K562 (cell line): ENCODE results near the gene SLC2A2. TPM values are rescaled to one million over a fixed set of nuclear protein-coding genes. Genes with fewer than 3 reads are reported as not detected.

Experiments
- ATAC-seq: fragments of 200-7000 bp; cut with Tn5 transposase; 3 replicates; pipeline ENCODE4 v1.9.1; 2020; ENCODE audit warnings: moderate library complexity
- BruUV-seq: library from RNA; stranded (reverse); fragments of 400-500 nt; replicated peaks from 2 replicates; lab custom pipeline; 2021; lab: Mats Ljungman, UMichigan
- CTCF ChIA-PET: fragments of 300-600 bp; formaldehyde crosslinking; extraction: SDS; loops from one replicate; lab custom pipeline; 2021; ENCODE audit warnings: low intra/inter-chr PET ratio; lab: Yijun Ruan, JAX
- POLR2A ChIA-PET: fragments of 300-600, 350-650 bp; sonication (Branson Sonifier 250); formaldehyde crosslinking; extraction: SDS; loops from one replicate; lab custom pipeline; 2021; ENCODE audit warnings: antibody characterized with exemption, inconsistent platforms; lab: Yijun Ruan, JAX
- DNase-seq, 4 experiments: peaks; one replicate each; pipeline versions ENCODE4 v3.0.0 to v3.0.0-alpha.2; 2011 to 2018; ENCODE audit warnings: low spot score in 3 of 4, mixed read lengths in 3 of 4; ENCODE audit errors: extremely low read depth in 1 of 4
- FAIRE-seq: peaks from 2 replicates; lab custom pipeline; 2011; peaks lifted over from hg19 to GRCh38; lab: Jason Lieb, UNC
- H2AFZ ChIP-seq: 2 replicates; pipeline ENCODE4 v1.6.0; 2011; ENCODE audit warnings: low read depth, low read length, control low read depth, inconsistent platforms
- H3K27ac ChIP-seq: fragments of 200-600 bp; 3 replicates; pipeline ENCODE4 v1.8.0; 2011; ENCODE audit warnings: low read depth, mild to moderate bottlenecking, control low read depth, inconsistent platforms, low read length, moderate library complexity, mixed read lengths; ENCODE audit errors: extremely low read depth
- H3K27me3 ChIP-seq, 2 experiments: fragments of 300-600 bp in 1 of 2; 2 replicates in 1 of 2; 3 replicates in 1 of 2; pipeline versions ENCODE4 v1.6.0 to v1.8.0; 2011; ENCODE audit warnings: inconsistent platforms in 2 of 2, low read length in 2 of 2, mild to moderate bottlenecking in 1 of 2, mixed read lengths in 1 of 2, moderate library complexity in 1 of 2; ENCODE audit not compliant: control insufficient read depth in 2 of 2, insufficient read depth in 2 of 2
- H3K36me3 ChIP-seq: fragments of 300-600 bp; 3 replicates; pipeline ENCODE4 v1.8.0; 2011; ENCODE audit warnings: mild to moderate bottlenecking, low read length, inconsistent platforms; ENCODE audit not compliant: control insufficient read depth, insufficient read depth
- H3K4me1 ChIP-seq, 2 experiments: fragments of 200-600 bp in 1 of 2; replicated peaks in 1 of 2; 2 replicates in 1 of 2; 3 replicates in 1 of 2; pipeline versions ENCODE4 v1.5.1 to v1.8.0; 2011; ENCODE audit warnings: inconsistent platforms in 2 of 2, low read length in 2 of 2, mild to moderate bottlenecking in 1 of 2, mixed read lengths in 1 of 2, moderate library complexity in 1 of 2; ENCODE audit not compliant: control insufficient read depth in 2 of 2, insufficient read depth in 2 of 2
- H3K4me2 ChIP-seq: 2 replicates; pipeline ENCODE4 v1.6.1; 2011; ENCODE audit warnings: low read length, control low read depth, inconsistent platforms, mixed read lengths; ENCODE audit not compliant: insufficient read depth
- H3K4me3 ChIP-seq: fragments of 200-600 bp; sonication (generic), shearing (Covaris generic); 2 replicates; pipeline ENCODE4 v1.5.1; 2016; ENCODE audit warnings: control low read depth, inconsistent platforms
- H3K79me2 ChIP-seq: fragments of 200-600 bp; 3 replicates; pipeline ENCODE4 v1.8.0; 2011; ENCODE audit warnings: low read length, inconsistent platforms; ENCODE audit not compliant: control insufficient read depth, insufficient read depth
- H3K9ac ChIP-seq, 2 experiments: 2 replicates each; pipeline versions ENCODE4 v1.6.0 to v1.6.1; 2011; ENCODE audit warnings: low read depth in 2 of 2, low read length in 2 of 2, control low read depth in 1 of 2, inconsistent platforms in 1 of 2, mild to moderate bottlenecking in 1 of 2, mixed read lengths in 1 of 2; ENCODE audit not compliant: insufficient read depth in 1 of 2
- H3K9me1 ChIP-seq: one replicate; pipeline ENCODE4 v1.6.0; 2011; ENCODE audit warnings: inconsistent platforms, mild to moderate bottlenecking, low read length, moderate library complexity; ENCODE audit not compliant: control insufficient read depth, insufficient read depth
- H3K9me3 ChIP-seq: replicated peaks from 2 replicates; pipeline ENCODE4 v1.5.1; 2011; ENCODE audit warnings: low read depth, low read length, inconsistent platforms; ENCODE audit not compliant: control insufficient read depth, insufficient read depth
- H4K20me1 ChIP-seq: replicated peaks from 2 replicates; pipeline ENCODE4 v1.6.1; 2011; ENCODE audit warnings: low read length, inconsistent platforms, mixed read lengths; ENCODE audit not compliant: control insufficient read depth, insufficient read depth
- CBFA2T3 ChIP-seq: fragments of 450-650 bp; IDR thresholded peaks from 2 replicates; pipeline ENCODE4 v1.6.1; 2017
- COPS2 ChIP-seq: fragments of 450-650 bp; conservative IDR thresholded peaks from 2 replicates; pipeline ENCODE4 v1.6.1; 2016; ENCODE audit warnings: mild to moderate bottlenecking, moderate library complexity
- EHMT2 ChIP-seq: fragments of 450-650 bp; IDR thresholded peaks from 2 replicates; pipeline ENCODE4 v1.6.1; 2018; ENCODE audit warnings: antibody characterized with exemption
- EZH2 ChIP-seq: IDR thresholded peaks from 2 replicates; pipeline ENCODE4 v1.6.1; 2012; ENCODE audit warnings: low read depth, mild to moderate bottlenecking, inconsistent platforms, low read length, borderline replicate concordance
- KDM1A ChIP-seq, 2 experiments: fragments of 450-650 bp; IDR thresholded peaks; 2 replicates each; pipeline ENCODE4 v1.6.1; 2016; ENCODE audit warnings: mild to moderate bottlenecking in 2 of 2
- MEIS2 ChIP-seq: fragments of 450-650 bp; IDR thresholded peaks from 2 replicates; pipeline ENCODE4 v1.6.1; 2014; ENCODE audit warnings: mild to moderate bottlenecking; ENCODE audit not compliant: partially characterized antibody
- MYC ChIP-seq, 2 experiments: fragments of 250-450 bp in 1 of 2; sonication (Bioruptor Pico) in 1 of 2; IDR thresholded peaks; 2 replicates each; pipeline versions ENCODE4 v1.5.1 to v1.6.1; 2012 to 2021; ENCODE audit warnings: low read depth in 2 of 2, borderline replicate concordance in 1 of 2, improper control_type of control experiment in 1 of 2, low read length in 1 of 2, mild to moderate bottlenecking in 1 of 2, moderate library complexity in 1 of 2
- NFXL1 ChIP-seq: fragments of 450-650 bp; formaldehyde crosslinking; IDR thresholded peaks from 2 replicates; pipeline ENCODE4 v1.4.0; 2021; ENCODE audit warnings: mild to moderate bottlenecking
- NR4A1 ChIP-seq, 2 experiments: fragments of 250-450 bp in 1 of 2; fragments of 450-650 bp in 1 of 2; sonication (Bioruptor Pico) in 1 of 2; IDR thresholded peaks; 2 replicates each; pipeline versions ENCODE4 v1.4.0 to v1.6.1; 2016 to 2020; ENCODE audit warnings: mild to moderate bottlenecking in 2 of 2, missing compliant biosample characterization in 1 of 2, missing genetic modification characterization in 1 of 2, moderate library complexity in 1 of 2
- PATZ1 ChIP-seq: fragments of 250-450 bp; sonication (Bioruptor Pico); IDR thresholded peaks from 2 replicates; pipeline ENCODE4 v1.5.0; 2020; ENCODE audit warnings: mild to moderate bottlenecking, borderline replicate concordance
- SIN3A ChIP-seq, 2 experiments: fragments of 150-350 bp in 1 of 2; IDR thresholded peaks; 2 replicates each; pipeline ENCODE4 v1.6.1; 2011 to 2016; ENCODE audit warnings: borderline replicate concordance in 2 of 2, low read depth in 2 of 2, low read length in 2 of 2, mild to moderate bottlenecking in 2 of 2, moderate library complexity in 2 of 2; ENCODE audit not compliant: control insufficient read depth in 1 of 2
- ZNF134 ChIP-seq: fragments of 250-450 bp; sonication (Bioruptor Pico); conservative IDR thresholded peaks from 2 replicates; pipeline ENCODE4 v1.4.0; 2020
- WGBS: fragments of 100-300 bp; shearing (Covaris generic); methylation state at CpG from one replicate; pipeline ENCODE4 v1.1.6; 2016; ENCODE audit warnings: low coverage, mixed read lengths; ENCODE audit not compliant: insufficient coverage; ENCODE audit errors: missing lambda C conversion rate; 5-methylcytosine and 5-hydroxymethylcytosine counted together
- in situ Hi-C: fragments of 300-500 bp; cut with MboI; formaldehyde crosslinking; loops from 4 replicates; pipeline ENCODE4 v1.15.0; 2018; ENCODE audit warnings: inconsistent platforms, mixed read lengths
- intact Hi-C: fragments of 100-400 bp; cut with micrococcal nuclease; formaldehyde crosslinking; loops from 2 replicates; pipeline ENCODE4 v1.14.2; 2022
- polyA plus RNA-seq, 8 experiments: library from polyadenylated mRNA; depleted of rRNA in 4 of 8; stranded (reverse) in 5 of 8; unstranded in 3 of 8; fragments of >200 nt; fragmentation: Nextera tagmentation in 2 of 8; fragmentation: Illumina TruSeq in 1 of 8; extraction: Ambion mirVana in 2 of 8; extraction: Trizol in 1 of 8; gene quantifications; 2 replicates each; pipeline versions ENCODE4 v1.2.1 to v1.2.3, GENCODE V29; 2011 to 2014; ENCODE audit warnings: inconsistent platforms in 1 of 8, missing spikeins in 1 of 8
- total RNA-seq, 7 experiments: library from RNA; depleted of rRNA in 6 of 7; stranded (reverse); fragments of >200 nt in 6 of 7; fragmentation: Illumina TruSeq in 2 of 7; extraction: Trizol in 2 of 7; gene quantifications; 2 replicates each; pipeline versions ENCODE4 v1.2.1 to v1.2.3, GENCODE V29; 2011 to 2021; ENCODE audit warnings: low replicate concordance in 1 of 7
- TF ChIP-seq, protein P1 (sequence below): fragments of 250-450 bp; sonication (Bioruptor Pico); IDR thresholded peaks from 2 replicates; pipeline ENCODE4 v1.5.0; 2021
- TF ChIP-seq, protein P2 (sequence below): sonication (generic); formaldehyde crosslinking; IDR thresholded peaks from 2 replicates; pipeline ENCODE4 v1.9.0; 2022; ENCODE audit warnings: mild to moderate bottlenecking, missing genetic modification reagents

The SLC2A2 gene
- total and polyA plus RNA-seq, 9 of the 15 experiments (the other 6 are each of a cell fraction or from before 2014, with no cell fraction given): 0.18 TPM; not detected in 8

DNA sequence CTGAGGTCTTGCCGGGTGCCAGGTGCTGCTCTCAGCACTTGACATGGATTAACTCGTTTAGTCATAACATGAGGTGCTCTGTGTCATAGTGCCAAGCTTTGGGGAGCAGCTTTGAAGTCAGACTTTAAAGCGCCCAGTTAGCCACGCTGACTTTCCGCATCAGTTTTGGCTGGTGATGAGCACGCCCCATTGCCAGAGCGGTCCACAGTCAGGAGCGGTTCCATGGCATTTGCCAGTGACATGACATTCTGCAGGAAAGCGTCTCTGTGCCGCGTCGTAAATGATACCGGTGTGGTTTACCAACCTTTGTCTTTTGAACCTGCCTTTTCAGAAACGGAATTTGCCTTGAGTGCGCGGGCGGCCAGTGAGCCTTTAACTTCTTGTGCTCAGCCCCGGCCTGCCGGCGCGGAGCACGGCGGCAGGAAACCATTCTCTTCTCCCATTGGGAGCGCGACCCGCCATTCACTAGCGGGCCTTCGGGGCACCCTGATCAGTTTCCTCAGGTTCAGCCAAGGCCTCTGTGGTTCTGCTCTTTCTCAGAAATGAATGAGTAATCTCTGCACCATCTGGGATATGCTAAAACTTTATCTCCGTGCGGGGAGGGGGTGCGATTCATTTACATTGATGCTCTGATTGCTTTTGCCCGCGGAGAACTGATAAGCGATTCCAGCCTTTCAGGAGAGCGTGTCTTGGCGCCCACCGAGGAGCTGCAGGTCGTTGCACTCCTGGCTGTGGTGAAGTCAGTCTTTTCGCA, 1.7 kb upstream of the SLC2A2 start:
- H3K9me1 ChIP-seq: no peaks in the 10 kb centered on the region
- FAIRE-seq: no peak
- peak; percentile 49; the same call in 2 of the 3 replicates for ATAC-seq
- H3K9me3 ChIP-seq: no peaks in the 10 kb centered on the region
- no TSS peak for BruUV-seq
- intact Hi-C loops: no loop called here
- H3K4me2 ChIP-seq: no peak overlapping the region; the same call in 1 of the 2 replicates
- in situ Hi-C loops: no loop called here
- no peak overlapping the region for H2AFZ ChIP-seq
- H3K4me3 ChIP-seq: no peak overlapping the region
- CTCF ChIA-PET: no interaction called here
- POLR2A ChIA-PET: no interaction called here
- H3K36me3 ChIP-seq: no peaks in the 10 kb centered on the region
- peaks cover 24 to 30% of the 10 kb centered on the region in 2 experiments for H3K27me3 ChIP-seq
- peak overlapping the region in 1 of 2 experiments; percentile 66; a peak in 2 of 4 replicates for H3K9ac ChIP-seq
- WGBS: 11% methylated on average over 39 of the region's 39 CpGs
- H4K20me1 ChIP-seq: no peaks in the 10 kb centered on the region
- peaks cover 3 to 4% of the 10 kb centered on the region in 2 experiments; a peak in 3 of 5 replicates for H3K4me1 ChIP-seq
- H3K79me2 ChIP-seq: no peaks in the 10 kb centered on the region
- H3K27ac ChIP-seq: no peak overlapping the region
- peak in 2 of 4 experiments; percentile 19 to 25 for DNase-seq
- TF ChIP-seq EZH2 (0 out of 2 replicates have a peak, but pooled peaks have one; percentile 70), MYC (IDR thresholded peaks at IDR 0.05; ENCODE audit: low read depth, low read length) (no peak), MYC (CRISPR knock-in tag; IDR thresholded peaks at IDR 0.05; ENCODE audit: borderline replicate concordance, low read depth) (no peak), NFXL1 (CRISPR knock-in tag) (no peak), SIN3A (IDR thresholded peaks at IDR 0.05; ENCODE audit: borderline replicate concordance in 2 of 2, control insufficient read depth in 1 of 2, low read depth in 2 of 2, low read length in 2 of 2) (no peak), EHMT2 (no peak), COPS2 (no peak), ZNF134 (no peak), NR4A1 (CRISPR knock-in tag; IDR thresholded peaks at IDR 0.05) (no peak), NR4A1 (tag; IDR thresholded peaks at IDR 0.05) (no peak), CBFA2T3 (peak; percentile 34), PATZ1 (CRISPR knock-in tag) (no peak), KDM1A (IDR thresholded peaks at IDR 0.05) (peak; percentile 13 to 42; a peak in 1 of 4 replicates), MEIS2 (no peak)
- TF ChIP-seq, protein P1, sequence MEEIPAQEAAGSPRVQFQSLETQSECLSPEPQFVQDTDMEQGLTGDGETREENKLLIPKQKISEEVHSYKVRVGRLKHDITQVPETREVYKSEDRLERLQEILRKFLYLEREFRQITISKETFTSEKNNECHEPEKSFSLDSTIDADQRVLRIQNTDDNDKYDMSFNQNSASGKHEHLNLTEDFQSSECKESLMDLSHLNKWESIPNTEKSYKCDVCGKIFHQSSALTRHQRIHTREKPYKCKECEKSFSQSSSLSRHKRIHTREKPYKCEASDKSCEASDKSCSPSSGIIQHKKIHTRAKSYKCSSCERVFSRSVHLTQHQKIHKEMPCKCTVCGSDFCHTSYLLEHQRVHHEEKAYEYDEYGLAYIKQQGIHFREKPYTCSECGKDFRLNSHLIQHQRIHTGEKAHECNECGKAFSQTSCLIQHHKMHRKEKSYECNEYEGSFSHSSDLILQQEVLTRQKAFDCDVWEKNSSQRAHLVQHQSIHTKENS (CRISPR knock-in tag): no peak
- TF ChIP-seq, protein P2, sequence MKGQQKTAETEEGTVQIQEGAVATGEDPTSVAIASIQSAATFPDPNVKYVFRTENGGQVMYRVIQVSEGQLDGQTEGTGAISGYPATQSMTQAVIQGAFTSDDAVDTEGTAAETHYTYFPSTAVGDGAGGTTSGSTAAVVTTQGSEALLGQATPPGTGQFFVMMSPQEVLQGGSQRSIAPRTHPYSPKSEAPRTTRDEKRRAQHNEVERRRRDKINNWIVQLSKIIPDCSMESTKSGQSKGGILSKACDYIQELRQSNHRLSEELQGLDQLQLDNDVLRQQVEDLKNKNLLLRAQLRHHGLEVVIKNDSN (CRISPR knock-in tag): no peak
